Left renal pelvis (tissue), 4 donors: ENCODE measurements around the gene PTAFR. TPM values are rescaled to one million over a fixed set of nuclear protein-coding genes. Genes with fewer than 3 reads are reported as not detected.

Source experiments
- DNase-seq, 4 donors: peaks; one replicate each; pipeline ENCODE4 v3.0.0-alpha.2; 2013; ENCODE audit warnings: low read depth in 4 of 4, low spot score in 3 of 4
- polyA plus RNA-seq, 4 donors: library from polyadenylated mRNA; unstranded; fragments of 120-200 nt; gene quantifications; one replicate each; pipeline ENCODE4 v1.2.1, GENCODE V29; 2013; ENCODE audit not compliant: insufficient read length in 4 of 4

Gene PTAFR
- polyA plus RNA-seq, 4 donors, result 2.1 to 3.3 (median 2.6) TPM

GRCh38 chr1:28126783-28127490, 49.6 kb downstream of the PTAFR start:
- no peak for DNase-seq

- DNase-seq, result no peak
These were observed 50.3 kb downstream of the PTAFR start for GRCh38 chr1:28126212-28126611.

GRCh38 chr1:28123461-28123961, 53.0 kb downstream of the PTAFR start:
- DNase-seq, result no peak

- no peak for DNase-seq
These were observed 54.3 kb downstream of the PTAFR start for GRCh38 chr1:28122183-28122582.

- DNase-seq, result no peak
These were observed 56.9 kb downstream of the PTAFR start for GRCh38 chr1:28119556-28119955.

GRCh38 chr1:28118640-28119307, 57.7 kb downstream of the PTAFR start:
- DNase-seq, result no peak

GRCh38 chr1:28115267-28115666, 61.2 kb downstream of the PTAFR start:
- no peak for DNase-seq

- DNase-seq, result no peak
These were observed 61.6 kb downstream of the PTAFR start for GRCh38 chr1:28114844-28115243.

GRCh38 chr1:28113242-28113572, 63.3 kb downstream of the PTAFR start:
- no peak for DNase-seq

- no peak for DNase-seq
These were observed 63.9 kb downstream of the PTAFR start for GRCh38 chr1:28112388-28113241.

GRCh38 chr1:28111157-28111556, 65.3 kb downstream of the PTAFR start:
- no peak for DNase-seq

- DNase-seq, result no peak
These were observed 65.9 kb downstream of the PTAFR start for GRCh38 chr1:28110555-28110954.

- no peak for DNase-seq
These were observed 66.9 kb downstream of the PTAFR start for GRCh38 chr1:28109639-28110038.

GRCh38 chr1:28108001-28108400, 68.5 kb downstream of the PTAFR start:
- no peak for DNase-seq

GRCh38 chr1:28104866-28105467, 71.5 kb downstream of the PTAFR start:
- DNase-seq, result no peak

GRCh38 chr1:28102189-28102588, 74.3 kb downstream of the PTAFR start:
- no peak for DNase-seq

- DNase-seq, result no peak
These were observed 77.3 kb downstream of the PTAFR start for GRCh38 chr1:28099050-28099769.
